ENCODE results near the gene CDCP1. TPM values are rescaled to one million over a fixed set of nuclear protein-coding genes. Genes with fewer than 3 reads are reported as not detected.

CDCP1 gene
- total and polyA plus RNA-seq, 12 donors, result 0.27 to 4.3 (median 1.6) TPM

- intact Hi-C loops (cut with DNase I), result no loop called here
- no peaks in the 10 kb centered on the region for H3K27me3 ChIP-seq
- DNase-seq, result peak in 2 of 7 donors; percentile 18 to 23
- H3K4me1 ChIP-seq (replicated peaks in 1 of 2), result peaks cover 0 to 10% of the 10 kb centered on the region in 2 donors
- TF ChIP-seq CTCF (IDR thresholded peaks at IDR 0.05), result no peak
- no peak for TF ChIP-seq POLR2A (IDR thresholded peaks at IDR 0.05)
- H3K27ac ChIP-seq, result no peak overlapping the region
- no peaks in the 10 kb centered on the region for H3K9me3 ChIP-seq (replicated peaks in 1 of 3)
- H3K4me3 ChIP-seq, result no peak overlapping the region
- 38 to 59% (median 49%) methylated on average over 3 of the region's 3 CpGs for WGBS, 4 donors
- no peaks in the 10 kb centered on the region for H3K36me3 ChIP-seq (replicated peaks in 1 of 2)
Measured at GRCh38 chr3:45170096-45170495, 23.9 kb upstream of the CDCP1 start.

GRCh38 chr3:45169125-45169904, 23.1 kb upstream of the CDCP1 start:
- WGBS, 4 donors, result 86 to 89% (median 87%) methylated on average over 12 of the region's 12 CpGs
- intact Hi-C loops (cut with DNase I), result no loop called here
- Histone ChIP-seq H3K27me3 (no peaks in the 10 kb centered on the region), H3K4me1 (replicated peaks in 1 of 2) (peaks cover 0 to 10% of the 10 kb centered on the region in 2 donors), H3K9me3 (replicated peaks in 1 of 3) (no peaks in the 10 kb centered on the region), H3K27ac (no peak overlapping the region), H3K36me3 (replicated peaks in 1 of 2) (no peaks in the 10 kb centered on the region), H3K4me3 (no peak overlapping the region)
- DNase-seq, result no peak
- no peak for TF ChIP-seq CTCF (IDR thresholded peaks at IDR 0.05)
- TF ChIP-seq POLR2A (IDR thresholded peaks at IDR 0.05), result no peak

- WGBS, 4 donors, result 61 to 78% (median 67%) methylated on average over 4 of the region's 4 CpGs
- Histone ChIP-seq H3K27ac (no peak overlapping the region), H3K9me3 (replicated peaks in 1 of 3) (no peaks in the 10 kb centered on the region), H3K4me1 (replicated peaks in 1 of 2) (peaks cover 0 to 10% of the 10 kb centered on the region in 2 donors), H3K27me3 (no peaks in the 10 kb centered on the region), H3K36me3 (replicated peaks in 1 of 2) (no peaks in the 10 kb centered on the region), H3K4me3 (no peak overlapping the region)
- no peak for DNase-seq
- intact Hi-C loops (cut with DNase I), result no loop called here
- TF ChIP-seq POLR2A (IDR thresholded peaks at IDR 0.05), result no peak
- TF ChIP-seq CTCF (IDR thresholded peaks at IDR 0.05), result no peak
Measured at GRCh38 chr3:45168451-45168850, 22.3 kb upstream of the CDCP1 start.

- peak overlapping the region in 1 of 5 donors; percentile 14 for H3K27ac ChIP-seq
- H3K36me3 ChIP-seq (replicated peaks in 1 of 2), result no peaks in the 10 kb centered on the region
- H3K4me3 ChIP-seq, result no peak overlapping the region
- H3K9me3 ChIP-seq (replicated peaks in 1 of 3), result no peaks in the 10 kb centered on the region
- H3K4me1 ChIP-seq (replicated peaks in 1 of 2), result peaks cover 0 to 10% of the 10 kb centered on the region in 2 donors
- peak; percentile 38 to 94 (median 71) for DNase-seq
- TF ChIP-seq CTCF (IDR thresholded peaks at IDR 0.05) (no peak), POLR2A (IDR thresholded peaks at IDR 0.05) (no peak)
- WGBS, 4 donors, result 35 to 38% (median 37%) methylated on average over 23 of the region's 23 CpGs
- no peaks in the 10 kb centered on the region for H3K27me3 ChIP-seq
- intact Hi-C loops (cut with DNase I), result no loop called here
Measured at GRCh38 chr3:45167011-45167911, 21.1 kb upstream of the CDCP1 start.
